Peyer's patch (tissue), 4 donors: ENCODE results near the gene TGFB3.

Experiments used
- POLR2A ChIP-seq, 2 donors: fragments of 450-650 bp; IDR thresholded peaks; one replicate each; pipeline ENCODE4 v1.5.1; 2017; ENCODE audit warnings: antibody characterized with exemption in 2 of 2, mild to moderate bottlenecking in 2 of 2, moderate library complexity in 2 of 2
- TF ChIP-seq, protein P1 (sequence below), 6 experiments: fragments of 450-650 bp in 4 of 6; fragments of 200-600 bp in 2 of 6; sonication (generic) in 1 of 6; IDR thresholded peaks; one replicate each; pipeline ENCODE4 v1.5.1; 2017 to 2019; ENCODE audit warnings: antibody characterized with exemption in 6 of 6, mild to moderate bottlenecking in 3 of 6, moderate library complexity in 1 of 6

DNA sequence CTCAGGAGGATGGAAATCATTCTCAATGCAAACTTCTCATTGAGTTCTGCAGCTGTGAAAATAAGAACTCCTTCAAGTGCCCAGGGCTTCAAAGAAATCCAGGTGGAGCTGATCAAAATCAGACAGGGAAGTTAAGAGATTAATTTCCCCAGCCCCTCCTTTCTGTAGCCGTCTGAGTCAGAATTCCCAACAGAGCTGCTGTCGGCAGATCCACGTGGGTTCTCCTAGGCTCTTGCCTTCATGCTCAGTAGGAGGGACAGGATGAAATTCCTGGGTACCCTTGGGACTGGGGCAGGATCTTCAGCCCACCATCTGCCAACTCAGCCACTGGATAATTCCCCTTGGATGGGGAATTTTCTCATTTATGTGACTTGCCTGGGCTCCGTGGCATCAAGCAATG is 13.3 kb downstream of the TGFB3 start:
- TF ChIP-seq, protein P1, sequence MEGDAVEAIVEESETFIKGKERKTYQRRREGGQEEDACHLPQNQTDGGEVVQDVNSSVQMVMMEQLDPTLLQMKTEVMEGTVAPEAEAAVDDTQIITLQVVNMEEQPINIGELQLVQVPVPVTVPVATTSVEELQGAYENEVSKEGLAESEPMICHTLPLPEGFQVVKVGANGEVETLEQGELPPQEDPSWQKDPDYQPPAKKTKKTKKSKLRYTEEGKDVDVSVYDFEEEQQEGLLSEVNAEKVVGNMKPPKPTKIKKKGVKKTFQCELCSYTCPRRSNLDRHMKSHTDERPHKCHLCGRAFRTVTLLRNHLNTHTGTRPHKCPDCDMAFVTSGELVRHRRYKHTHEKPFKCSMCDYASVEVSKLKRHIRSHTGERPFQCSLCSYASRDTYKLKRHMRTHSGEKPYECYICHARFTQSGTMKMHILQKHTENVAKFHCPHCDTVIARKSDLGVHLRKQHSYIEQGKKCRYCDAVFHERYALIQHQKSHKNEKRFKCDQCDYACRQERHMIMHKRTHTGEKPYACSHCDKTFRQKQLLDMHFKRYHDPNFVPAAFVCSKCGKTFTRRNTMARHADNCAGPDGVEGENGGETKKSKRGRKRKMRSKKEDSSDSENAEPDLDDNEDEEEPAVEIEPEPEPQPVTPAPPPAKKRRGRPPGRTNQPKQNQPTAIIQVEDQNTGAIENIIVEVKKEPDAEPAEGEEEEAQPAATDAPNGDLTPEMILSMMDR (IDR thresholded peaks at IDR 0.05), result no peak
- TF ChIP-seq POLR2A (IDR thresholded peaks at IDR 0.05), result no peak
